HepG2 (cell line): ENCODE measurements around the gene HES6. TPM values are rescaled to one million over a fixed set of nuclear protein-coding genes. Genes with fewer than 3 reads are reported as not detected.

ENCODE experiments used
- ARNT2 ChIP-seq: sonication (generic); formaldehyde crosslinking; IDR thresholded peaks from 2 replicates; pipeline ENCODE4 v1.8.0; 2022; ENCODE audit warnings: mild to moderate bottlenecking, low read depth, missing genetic modification reagents, moderate library complexity
- ATF3 ChIP-seq: sonication (generic); formaldehyde crosslinking; IDR thresholded peaks from 2 replicates; pipeline ENCODE4 v1.4.0; 2020; ENCODE audit warnings: missing genetic modification reagents
- BRD4 ChIP-seq: sonication (generic); formaldehyde crosslinking; IDR thresholded peaks from 2 replicates; pipeline ENCODE4 v1.4.0; 2020; ENCODE audit warnings: missing genetic modification reagents
- DDIT3 ChIP-seq: sonication (generic); formaldehyde crosslinking; IDR thresholded peaks from 2 replicates; pipeline ENCODE4 v1.4.0; 2020; ENCODE audit warnings: mild to moderate bottlenecking, missing genetic modification reagents
- FOSL2 ChIP-seq: sonication (generic); formaldehyde crosslinking; IDR thresholded peaks from 2 replicates; pipeline ENCODE4 v1.4.0; 2020; ENCODE audit warnings: missing genetic modification reagents
- GATAD1 ChIP-seq: IDR thresholded peaks from 2 replicates; pipeline ENCODE4 v1.6.1; 2016; ENCODE audit warnings: missing genetic modification reagents, missing compliant biosample characterization
- IRF2 ChIP-seq: IDR thresholded peaks from 2 replicates; pipeline ENCODE4 v1.6.1; 2018; ENCODE audit warnings: missing genetic modification reagents, missing compliant biosample characterization
- KDM5B ChIP-seq: sonication (generic); formaldehyde crosslinking; IDR thresholded peaks from 2 replicates; pipeline ENCODE4 v1.4.0; 2020; ENCODE audit warnings: missing genetic modification reagents, mild to moderate bottlenecking, borderline replicate concordance
- KLF11 ChIP-seq: IDR thresholded peaks from 2 replicates; pipeline ENCODE4 v1.6.1; 2016; ENCODE audit warnings: missing compliant biosample characterization
- KMT2B ChIP-seq: IDR thresholded peaks from 2 replicates; pipeline ENCODE4 v1.6.1; 2016; ENCODE audit warnings: missing genetic modification reagents, missing compliant biosample characterization
- MAF1 ChIP-seq: sonication (generic); formaldehyde crosslinking; IDR thresholded peaks from 2 replicates; pipeline ENCODE4 v1.5.0; 2020; ENCODE audit warnings: missing genetic modification reagents, borderline replicate concordance
- MTF1 ChIP-seq: sonication (generic); formaldehyde crosslinking; IDR thresholded peaks from 2 replicates; pipeline ENCODE4 v1.5.0; 2020; ENCODE audit warnings: missing genetic modification reagents
- NFKB2 ChIP-seq: sonication (generic); formaldehyde crosslinking; IDR thresholded peaks from 2 replicates; pipeline ENCODE4 v1.4.0; 2020; ENCODE audit warnings: missing genetic modification reagents, borderline replicate concordance
- PBX2 ChIP-seq: IDR thresholded peaks from 2 replicates; pipeline ENCODE4 v1.6.1; 2016; ENCODE audit warnings: control low read depth
- PHF5A ChIP-seq: IDR thresholded peaks from one replicate; pipeline ENCODE4 v1.6.1; 2018; ENCODE audit warnings: low read depth, missing genetic modification reagents; ENCODE audit not compliant: unreplicated experiment
- POLR2AphosphoS2 ChIP-seq: IDR thresholded peaks from 2 replicates; pipeline ENCODE4 v1.6.1; 2011; ENCODE audit warnings: low read depth, low read length, improper control_type of control experiment
- SALL1 ChIP-seq: sonication (generic); formaldehyde crosslinking; IDR thresholded peaks from 2 replicates; pipeline ENCODE4 v1.8.0; 2022; ENCODE audit warnings: mild to moderate bottlenecking, missing genetic modification reagents
- SCMH1 ChIP-seq: sonication (generic); formaldehyde crosslinking; IDR thresholded peaks from 2 replicates; pipeline ENCODE4 v1.9.0; 2021; ENCODE audit warnings: missing genetic modification reagents, mild to moderate bottlenecking, borderline replicate concordance
- SP5 ChIP-seq: IDR thresholded peaks from 2 replicates; pipeline ENCODE4 v1.6.1; 2016; ENCODE audit warnings: low read depth, borderline replicate concordance
- TEAD3 ChIP-seq: optimal IDR thresholded peaks from 2 replicates; pipeline ENCODE3; 2016; ENCODE audit warnings: borderline replicate concordance
- XBP1 ChIP-seq: sonication (generic); formaldehyde crosslinking; IDR thresholded peaks from 2 replicates; pipeline ENCODE4 v1.5.0; 2020; ENCODE audit warnings: missing genetic modification reagents
- ZFP36L1 ChIP-seq: sonication (generic); formaldehyde crosslinking; IDR thresholded peaks from 2 replicates; pipeline ENCODE4 v1.8.0; 2022; ENCODE audit warnings: mild to moderate bottlenecking, missing genetic modification reagents, moderate library complexity
- ZMYM2 ChIP-seq: sonication (generic); formaldehyde crosslinking; IDR thresholded peaks from 2 replicates; pipeline ENCODE4 v1.8.0; 2022; ENCODE audit warnings: mild to moderate bottlenecking, missing genetic modification reagents
- ZNF121 ChIP-seq: sonication (generic); formaldehyde crosslinking; IDR thresholded peaks from 2 replicates; pipeline ENCODE4 v1.5.0; 2020; ENCODE audit warnings: mild to moderate bottlenecking, missing genetic modification reagents
- ZNF230 ChIP-seq: sonication (generic); formaldehyde crosslinking; IDR thresholded peaks from 2 replicates; pipeline ENCODE4 v1.4.0; 2020; ENCODE audit warnings: mild to moderate bottlenecking, missing genetic modification reagents
- ZNF24 ChIP-seq: fragments of 450-650 bp; IDR thresholded peaks from 2 replicates; pipeline ENCODE4 v1.6.1; 2017; ENCODE audit warnings: antibody characterized with exemption, mild to moderate bottlenecking
- ZNF3 ChIP-seq: IDR thresholded peaks from 2 replicates; pipeline ENCODE4 v1.7.0; 2017; ENCODE audit warnings: inconsistent platforms
- ZNF546 ChIP-seq: sonication (generic); formaldehyde crosslinking; conservative IDR thresholded peaks from 2 replicates; pipeline ENCODE4 v1.8.1; 2023; ENCODE audit warnings: mild to moderate bottlenecking, missing genetic modification reagents
- ZNF564 ChIP-seq: sonication (generic); formaldehyde crosslinking; IDR thresholded peaks from 2 replicates; pipeline ENCODE4 v1.8.1; 2023; ENCODE audit warnings: mild to moderate bottlenecking, missing genetic modification reagents
- ZNF75D ChIP-seq: sonication (generic); formaldehyde crosslinking; IDR thresholded peaks from 2 replicates; pipeline ENCODE4 v1.8.1; 2023; ENCODE audit warnings: missing genetic modification reagents, mild to moderate bottlenecking, borderline replicate concordance
- ZNF792 ChIP-seq: IDR thresholded peaks from 2 replicates; pipeline ENCODE4 v1.6.1; 2016
- ZNF891 ChIP-seq: sonication (generic); formaldehyde crosslinking; IDR thresholded peaks from 2 replicates; pipeline ENCODE4 v1.5.0; 2020; ENCODE audit warnings: mild to moderate bottlenecking, missing genetic modification reagents
- polyA plus RNA-seq, 8 experiments: library from polyadenylated mRNA; depleted of rRNA in 3 of 8; stranded (reverse) in 7 of 8; unstranded in 1 of 8; fragments of >200 nt; fragmentation: Illumina TruSeq in 4 of 8; extraction: Trizol in 4 of 8; gene quantifications; 2 replicates each; pipeline versions ENCODE4 v1.2.1 to v1.2.3, GENCODE V29; 2011 to 2016; ENCODE audit warnings: low read depth in 4 of 8, missing spikeins in 1 of 8, mixed read lengths in 1 of 8; ENCODE audit not compliant: insufficient read depth in 1 of 8
- total RNA-seq, 5 experiments: library from RNA; depleted of rRNA; stranded (reverse); fragments of >200 nt; fragmentation: Illumina TruSeq; extraction: Trizol; gene quantifications; 2 replicates each; pipeline ENCODE4 v1.2.3, GENCODE V29; 2016; ENCODE audit warnings: low read depth in 1 of 5

The HES6 gene
- total and polyA plus RNA-seq, 2 of the 13 experiments (the other 11 are each of a cell fraction or from before 2014, with no cell fraction given): 19.5 to 82.8 TPM

GRCh38 chr2:238285653-238286082, 45.8 kb upstream of the HES6 start (continued):
- TF ChIP-seq PHF5A (CRISPR knock-in tag) (no peak), GATAD1 (CRISPR knock-in tag) (peak; percentile 33; the same call in 1 of the 2 replicates), KDM5B (CRISPR knock-in tag) (peak; percentile 60; the same call in 1 of the 2 replicates), POLR2AphosphoS2 (peak; percentile 91; the same call in 1 of the 2 replicates), BRD4 (CRISPR knock-in tag) (0 out of 2 replicates have a peak, but pooled peaks have one; percentile 16), ATF3 (no peak; the same call in 1 of the 2 replicates), DDIT3 (no peak), ZNF546 (CRISPR knock-in tag) (no peak), KLF11 (CRISPR knock-in tag) (no peak), MAF1 (no peak), MTF1 (CRISPR knock-in tag) (no peak), ZNF24 (no peak), SP5 (peak; percentile 22; the same call in 1 of the 2 replicates), ZMYM2 (0 out of 2 replicates have a peak, but pooled peaks have one; percentile 24), KMT2B (no peak), FOSL2 (CRISPR knock-in tag) (peak; percentile 41; the same call in 1 of the 2 replicates), TEAD3 (peak; percentile 82), SCMH1 (CRISPR knock-in tag) (no peak), NFKB2 (CRISPR knock-in tag) (no peak), IRF2 (no peak; the same call in 1 of the 2 replicates), ZNF891 (CRISPR knock-in tag) (no peak), ZNF792 (peak; percentile 78; the same call in 1 of the 2 replicates), ZNF230 (no peak), ZNF121 (CRISPR knock-in tag) (peak; percentile 50; the same call in 1 of the 2 replicates), ZNF75D (CRISPR knock-in tag) (no peak), ARNT2 (CRISPR knock-in tag) (no peak), ZNF564 (CRISPR knock-in tag) (no peak), XBP1 (CRISPR knock-in tag) (no peak), PBX2 (CRISPR knock-in tag) (no peak), ZFP36L1 (no peak), ZNF3 (no peak), SALL1 (CRISPR knock-in tag) (peak; percentile 85)
